ENCODE results near the gene SLC9A2.

Gene SLC9A2

GRCh38 chr2:102735416-102736109 is 116.2 kb downstream of the SLC9A2 start:
- peak; percentile 26 for DNase-seq

GRCh38 chr2:102736110-102736409 is 116.7 kb downstream of the SLC9A2 start:
- peak; percentile 41 for DNase-seq

GRCh38 chr2:102736410-102737409 is 117.4 kb downstream of the SLC9A2 start:
- DNase-seq, result peak; percentile 64

GRCh38 chr2:102737431-102737830 is 118.1 kb downstream of the SLC9A2 start:
- DNase-seq, result no peak

- DNase-seq, result no peak
Observed at GRCh38 chr2:102743259-102743658, 123.9 kb downstream of the SLC9A2 start.

- DNase-seq, result no peak
Observed at GRCh38 chr2:102748107-102748506, 128.8 kb downstream of the SLC9A2 start.

- no peak for DNase-seq
Observed at GRCh38 chr2:102749938-102750337, 130.6 kb downstream of the SLC9A2 start.

- DNase-seq, result peak; percentile 36
Observed at GRCh38 chr2:102753563-102754159, 134.3 kb downstream of the SLC9A2 start.

- no peak for DNase-seq
Observed at GRCh38 chr2:102754456-102755145, 135.2 kb downstream of the SLC9A2 start.

- no peak for DNase-seq
Observed at GRCh38 chr2:102755284-102755683, 135.9 kb downstream of the SLC9A2 start.

- DNase-seq, result no peak
Observed at GRCh38 chr2:102758439-102758838, 139.1 kb downstream of the SLC9A2 start.

Measured in NCI-H774 (cell line).